Heart right ventricle (tissue), 16 donors: ENCODE data around the gene EZH1. TPM values are rescaled to one million over a fixed set of nuclear protein-coding genes. Genes with fewer than 3 reads are reported as not detected.

Source experiments
- ATAC-seq, 8 donors: fragments of 200-7000 bp; cut with Tn5 transposase; one replicate each; pipeline ENCODE4 v1.9.1; 2020; ENCODE audit warnings: mild to moderate bottlenecking in 8 of 8, moderate library complexity in 8 of 8, moderate number of reproducible peaks in 1 of 8
- DNase-seq, 2 donors: peaks; one replicate each; pipeline ENCODE4 v3.0.0-alpha.2; 2020
- H3K27ac ChIP-seq, 10 donors: fragments of 200-600 bp; sonication (generic) in 2 of 10; one replicate each; pipeline versions ENCODE4 v1.5.0 to v1.8.0; 2020 to 2022; ENCODE audit warnings: mild to moderate bottlenecking in 3 of 10
- H3K27me3 ChIP-seq, 7 donors: fragments of 200-600 bp; one replicate each; pipeline ENCODE4 v1.8.0; 2021 to 2022; ENCODE audit warnings: mild to moderate bottlenecking in 2 of 7
- H3K36me3 ChIP-seq, 9 donors: fragments of 200-600 bp; sonication (generic) in 1 of 9; one replicate each; pipeline versions ENCODE4 v1.5.0 to v1.8.0; 2020 to 2022; ENCODE audit warnings: mild to moderate bottlenecking in 2 of 9
- H3K4me1 ChIP-seq, 9 donors: fragments of 200-600 bp; sonication (generic) in 1 of 9; one replicate each; pipeline versions ENCODE4 v1.5.0 to v1.8.0; 2020 to 2022; ENCODE audit warnings: mild to moderate bottlenecking in 4 of 9
- H3K4me3 ChIP-seq, 10 donors: fragments of 200-600 bp; sonication (generic) in 2 of 10; one replicate each; pipeline versions ENCODE4 v1.5.0 to v1.8.0; 2020 to 2022; ENCODE audit warnings: mild to moderate bottlenecking in 7 of 10, moderate library complexity in 2 of 10
- H3K9me3 ChIP-seq, 11 donors: fragments of 200-600 bp in 10 of 11; sonication (generic) in 2 of 11; one replicate each; pipeline versions ENCODE4 v1.5.0 to v1.8.0; 2013 to 2022; ENCODE audit warnings: mild to moderate bottlenecking in 2 of 11, control low read depth in 1 of 11, moderate library complexity in 1 of 11
- CTCF ChIP-seq, 9 donors: fragments of 200-600 bp; sonication (generic) in 2 of 9; IDR thresholded peaks; one replicate each; pipeline versions ENCODE4 v1.5.0 to v1.8.0; 2021 to 2022; ENCODE audit warnings: antibody characterized with exemption in 9 of 9, mild to moderate bottlenecking in 5 of 9, moderate library complexity in 1 of 9
- WGBS, 2 donors: extraction: QIAGEN DNeasy Blood & Tissue Kit; methylation state at CpG; one replicate each; pipeline ENCODE4 v1.1.7; 2013; ENCODE audit warnings: inconsistent platforms in 1 of 2; 5-methylcytosine and 5-hydroxymethylcytosine counted together
- intact Hi-C, 10 donors: fragments of 100-400 bp; cut with DNase I; formaldehyde crosslinking; loops; one replicate each; pipeline versions ENCODE4 v1.11.1 to v1.14.2; 2022
- polyA plus RNA-seq, 2 donors: library from polyadenylated mRNA; stranded (reverse); fragments of 200-250 nt; gene quantifications; one replicate each; pipeline ENCODE4 v1.2.3, GENCODE V29; 2013
- total RNA-seq, 10 donors: library from RNA; stranded (reverse); fragmentation: NEBNext Ultra II Directional in 3 of 10; extraction: Animal tissue kit (Norgen Biotek cat#: 25700) in 3 of 10; gene quantifications; one replicate each; pipeline versions ENCODE4 v1.2.1 to v1.2.4, GENCODE V29; 2021 to 2023
- donor health status: Arrhythmogenic right ventricular cardiomyopathy.
- donor health status: ischemic (EF 13 %, LVEDD 7.1; RV severe dilation, severe dysfunction).
- donor health status: healthy with polysubstance abuse.
- donor health status: DM: no; HTN: yes; CAD: no.
- donor health status: DM: no; HTN: no; CAD: no.
- donor health status: ischemic (EF 25% LVEDD 6.9; RV normal size, moderate dysfunction).
- donor health status: ischemic (EF 25% LVEDD 5.7; RV mildly dilated, moderate dysfunction).
- donor health status: healthy.
- donor health status: DM: yes; HTN: yes; CAD: no.
- donor health status: Ischemic cardiomyopathy.
- donor health status: ischemic (EF 35%, LVEDD 5.7; RV mildly dilated, moderate dysfunction).
- donor health status: nonischemic (EF 11% LVEDD 7.7; RV severe dilation, severe dysfunction).
- donor health status: DM: yes; HTN: yes; CAD: no.
- donor health status: PGD.
- donor health status: ischemic (EF 29% LVEDD 5.4; RV normal size, mild dysfunction).
- donor health status: nonischemic (EF 23%, LVEDD 6.1; RV moderate dilation, normal function).

EZH1 gene
- total and polyA plus RNA-seq, 12 donors = 16.0 to 50.5 (median 45.9) TPM

GRCh38 chr17:42779936-42780850 is 35.4 kb upstream of the EZH1 start, which contains the start of gene WNK4:
WNK4 (plus strand) TSS chr17:42780610; CDS start chr17:42780699, 89 bp downstream.
- Histone ChIP-seq H3K36me3 (peaks cover 0 to 47% (median 37%) of the 10 kb centered on the region in 9 donors), H3K4me1 (peaks cover 8 to 34% (median 26%) of the 10 kb centered on the region in 9 donors), H3K9me3 (no peaks in the 10 kb centered on the region), H3K27me3 (peaks cover 0 to 58% (median 52%) of the 10 kb centered on the region in 7 donors), H3K27ac (no peak within 1 kb of the TSS), H3K4me3 (peak within 1 kb of the TSS; percentile 15 to 51 (median 36))
- 6 to 7% methylated on average over 47 to 64 of the region's 65 CpGs for WGBS, 2 donors
- ATAC-seq = peak in 5 of 8 donors; percentile 14 to 53 (median 28)
- no peak for TF ChIP-seq CTCF (IDR thresholded peaks at IDR 0.05)
- intact Hi-C loops = no loop called here
- no peak for DNase-seq

- TF ChIP-seq CTCF (IDR thresholded peaks at IDR 0.05) = no peak
- no peak overlapping the region for H3K27ac ChIP-seq
- no peaks in the 10 kb centered on the region for H3K9me3 ChIP-seq
- H3K27me3 ChIP-seq = peaks cover 0 to 50% (median 44%) of the 10 kb centered on the region in 7 donors
- 69 to 72% methylated on average over 3 of the region's 3 CpGs for WGBS, 2 donors
- peaks cover 8 to 28% (median 23%) of the 10 kb centered on the region in 9 donors for H3K4me1 ChIP-seq
- ATAC-seq (peak in 1 of 8 donors; percentile 20), DNase-seq (no peak)
- intact Hi-C loops = no loop called here
- peaks cover 0 to 54% (median 41%) of the 10 kb centered on the region in 9 donors for H3K36me3 ChIP-seq
- H3K4me3 ChIP-seq = no peak overlapping the region
These were observed 34.6 kb upstream of the EZH1 start for GRCh38 chr17:42779304-42779935.

GRCh38 chr17:42778570-42778969 is 33.7 kb upstream of the EZH1 start:
- peaks cover 0 to 42% (median 35%) of the 10 kb centered on the region in 7 donors for H3K27me3 ChIP-seq
- TF ChIP-seq CTCF (IDR thresholded peaks at IDR 0.05) = no peak
- ATAC-seq (no peak), DNase-seq (no peak)
- intact Hi-C loops = no loop called here
- H3K4me1 ChIP-seq = peaks cover 7 to 28% (median 21%) of the 10 kb centered on the region in 9 donors
- no peak overlapping the region for H3K4me3 ChIP-seq
- no peaks in the 10 kb centered on the region for H3K9me3 ChIP-seq
- WGBS, 2 donors = 88 to 91% methylated on average over 5 of the region's 5 CpGs
- H3K36me3 ChIP-seq = peaks cover 0 to 55% (median 41%) of the 10 kb centered on the region in 9 donors
- no peak overlapping the region for H3K27ac ChIP-seq

- Histone ChIP-seq H3K9me3 (no peaks in the 10 kb centered on the region), H3K36me3 (peaks cover 0 to 55% (median 41%) of the 10 kb centered on the region in 9 donors), H3K4me1 (peaks cover 4 to 27% (median 16%) of the 10 kb centered on the region in 9 donors), H3K4me3 (no peak overlapping the region), H3K27me3 (peaks cover 0 to 12% (median 6%) of the 10 kb centered on the region in 7 donors), H3K27ac (no peak overlapping the region)
- DNase-seq (no peak), ATAC-seq (no peak)
- 64 to 68% methylated on average over 3 of the region's 3 CpGs for WGBS, 2 donors
- intact Hi-C loops = no loop called here
- TF ChIP-seq CTCF (IDR thresholded peaks at IDR 0.05) = no peak
These were observed 30.8 kb upstream of the EZH1 start for GRCh38 chr17:42775534-42776098.
